ENCODE results near the gene CACNA1C.

Gene CACNA1C

DNA sequence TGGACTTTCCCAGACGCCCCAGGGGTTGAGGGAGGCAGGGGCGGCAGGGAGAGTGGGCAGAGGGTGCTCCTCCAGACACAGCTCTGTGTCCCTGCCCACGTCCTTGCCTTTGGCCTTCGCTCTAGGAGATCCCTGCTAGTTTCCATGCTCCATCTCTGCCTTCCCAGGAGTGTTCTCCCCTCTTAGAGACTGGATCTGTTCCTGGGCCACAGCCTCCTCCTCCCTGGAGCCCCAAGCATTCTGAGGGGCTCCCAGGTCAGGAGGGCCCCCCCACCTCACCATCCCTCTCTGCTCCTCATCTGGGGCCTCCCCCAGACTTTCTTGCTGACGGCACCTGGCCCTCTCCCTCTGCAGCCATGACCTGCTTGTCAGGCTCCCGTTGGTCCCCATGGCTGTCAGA is 526.0 kb downstream of the CACNA1C start:
- DNase-seq, result no peak

DNA sequence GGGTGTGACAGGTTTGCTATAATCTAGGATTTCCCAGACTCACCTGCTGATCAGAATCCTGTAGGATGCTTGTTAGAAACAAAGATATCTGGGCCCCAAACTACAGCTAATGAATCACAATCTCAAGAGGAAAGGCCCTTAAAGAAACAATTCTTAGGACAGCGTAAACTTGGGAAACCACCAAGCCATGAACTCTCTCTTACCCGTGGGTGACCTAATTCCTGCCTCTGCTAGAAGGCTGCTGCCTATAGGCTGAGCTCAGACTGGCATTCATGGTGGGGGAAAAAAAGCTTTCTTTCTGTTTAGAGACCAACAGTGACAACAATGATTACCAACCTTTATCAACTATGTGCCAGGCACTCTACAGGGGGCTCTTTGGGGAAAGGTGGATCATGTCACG is 528.0 kb downstream of the CACNA1C start:
- DNase-seq, result no peak

DNA sequence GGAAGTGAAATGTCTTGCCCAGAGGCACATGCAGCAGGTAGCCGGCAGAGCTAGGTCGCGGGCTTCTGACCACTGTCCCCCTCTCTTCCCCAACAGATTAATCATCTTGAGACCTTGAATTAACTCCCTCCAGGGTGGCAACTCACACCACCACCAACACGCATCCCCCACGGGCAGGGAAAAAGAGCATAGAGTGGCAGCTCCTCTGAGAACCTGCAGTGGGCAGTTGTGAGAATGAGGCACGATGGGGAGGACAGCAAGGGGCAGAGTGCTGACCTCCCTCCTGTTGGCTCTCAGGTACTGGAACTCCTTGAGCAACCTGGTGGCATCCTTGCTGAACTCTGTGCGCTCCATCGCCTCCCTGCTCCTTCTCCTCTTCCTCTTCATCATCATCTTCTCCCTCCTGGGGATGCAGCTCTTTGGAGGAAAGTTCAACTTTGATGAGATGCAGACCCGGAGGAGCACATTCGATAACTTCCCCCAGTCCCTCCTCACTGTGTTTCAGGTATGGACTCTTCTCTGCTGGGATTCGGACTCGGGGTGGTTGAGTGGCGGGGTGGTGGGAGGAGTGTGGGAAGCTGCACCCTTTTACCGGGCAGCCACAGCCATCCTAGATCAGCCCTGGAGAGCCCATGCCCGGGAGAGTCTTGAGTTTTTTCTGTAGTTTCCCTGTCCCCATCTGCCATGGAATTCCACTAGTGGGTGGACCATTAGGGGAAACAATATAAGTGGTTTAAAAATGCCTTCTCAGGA is 528.7 kb downstream of the CACNA1C start:
- DNase-seq, result no peak

- no peak for DNase-seq
Observed at GRCh38 chr12:2582631-2583030, 529.8 kb downstream of the CACNA1C start.

- peak; percentile 81 for DNase-seq
Observed at GRCh38 chr12:2583091-2583497, 530.3 kb downstream of the CACNA1C start.

- DNase-seq, result no peak
Observed at GRCh38 chr12:2583642-2584401, 531.0 kb downstream of the CACNA1C start.

DNA sequence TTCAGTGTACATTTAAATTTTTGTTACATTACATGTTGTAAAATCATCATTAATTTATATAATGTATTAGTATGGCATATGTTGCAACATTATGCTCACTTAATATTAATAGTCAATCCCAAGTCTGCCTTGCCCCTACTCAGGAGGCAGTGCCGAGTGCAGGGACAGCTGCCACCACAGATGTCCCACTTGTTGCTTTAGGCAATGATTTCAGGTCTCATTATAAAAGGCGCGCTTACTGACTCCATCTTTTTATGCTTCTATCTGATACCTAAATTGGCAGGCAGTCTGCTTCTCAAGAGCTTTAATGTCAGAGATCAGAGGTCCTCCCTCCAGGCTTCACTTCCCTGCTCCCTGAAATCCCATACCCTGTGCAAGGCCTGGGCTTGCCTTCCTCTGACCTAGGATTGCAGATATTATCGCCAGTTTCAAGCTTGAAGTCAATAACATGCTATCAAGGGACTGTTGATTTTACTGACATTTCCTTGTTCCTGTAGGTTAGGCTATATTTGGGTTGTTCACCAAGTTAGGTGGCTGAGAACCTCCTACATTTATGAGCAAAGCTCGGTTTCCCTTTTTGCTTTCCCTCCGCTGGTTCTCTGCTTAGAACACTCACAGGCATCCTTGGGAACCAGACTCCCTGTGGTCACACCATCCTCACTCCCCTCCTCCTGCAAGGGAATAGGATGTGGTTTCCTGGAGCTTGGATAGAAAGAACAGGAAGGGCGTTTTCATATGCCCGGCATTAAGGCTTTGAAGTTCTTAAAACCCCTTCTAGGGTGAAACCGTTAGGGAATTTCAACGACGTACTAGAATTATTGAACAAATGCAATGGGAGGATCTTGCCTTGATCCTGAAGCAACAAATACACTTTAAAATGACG is 533.6 kb downstream of the CACNA1C start:
- DNase-seq, result no peak

GRCh38 chr12:2588345-2588744 is 535.6 kb downstream of the CACNA1C start:
- no peak for DNase-seq

DNA sequence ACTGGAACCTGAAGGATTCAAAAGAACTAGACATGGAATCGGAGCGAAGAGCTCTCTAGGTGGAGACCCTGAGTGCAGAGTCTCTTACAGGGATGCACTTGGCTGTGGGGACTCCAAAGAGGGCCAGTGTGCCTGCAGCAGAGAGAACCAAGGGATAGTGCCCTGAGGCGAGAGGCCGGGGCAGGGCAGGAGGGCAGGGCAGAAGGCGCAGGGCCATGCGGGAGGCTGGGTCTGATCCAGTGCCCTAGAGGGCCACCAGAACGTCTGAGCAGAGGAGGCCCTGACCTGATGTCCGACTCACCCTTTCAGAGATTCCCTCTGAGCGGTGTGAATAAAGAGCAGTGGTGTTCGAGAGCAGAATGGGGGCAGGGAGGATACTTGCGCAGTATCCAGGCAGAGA is 536.6 kb downstream of the CACNA1C start:
- no peak for DNase-seq

GRCh38 chr12:2593045-2593444 is 540.3 kb downstream of the CACNA1C start:
- DNase-seq, result no peak

DNA sequence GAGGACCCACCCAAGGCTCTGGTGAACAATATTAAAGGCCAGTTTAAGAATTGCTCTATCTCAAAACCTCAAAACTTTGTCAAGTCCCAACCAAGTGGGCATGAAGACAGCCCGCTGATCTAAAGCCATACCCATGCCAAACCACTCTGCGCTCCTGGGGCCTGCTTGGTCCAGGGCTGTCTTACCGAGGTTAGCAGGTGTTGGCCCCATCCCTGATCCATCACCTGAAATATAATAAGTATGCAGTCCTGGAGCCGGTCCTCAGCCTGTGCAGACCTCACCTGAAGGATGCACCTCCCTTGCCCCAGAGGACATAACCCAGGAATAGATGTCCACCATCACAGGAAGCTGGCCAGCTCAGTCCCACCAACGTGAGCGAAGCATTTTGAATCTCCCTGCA is 543.7 kb downstream of the CACNA1C start:
- DNase-seq, result no peak

- DNase-seq, result no peak
Observed at GRCh38 chr12:2605301-2605700, 552.5 kb downstream of the CACNA1C start.

GRCh38 chr12:2606186-2606910 is 553.6 kb downstream of the CACNA1C start:
- DNase-seq, result no peak

GRCh38 chr12:2607881-2608607 is 555.3 kb downstream of the CACNA1C start:
- DNase-seq, result no peak

DNA sequence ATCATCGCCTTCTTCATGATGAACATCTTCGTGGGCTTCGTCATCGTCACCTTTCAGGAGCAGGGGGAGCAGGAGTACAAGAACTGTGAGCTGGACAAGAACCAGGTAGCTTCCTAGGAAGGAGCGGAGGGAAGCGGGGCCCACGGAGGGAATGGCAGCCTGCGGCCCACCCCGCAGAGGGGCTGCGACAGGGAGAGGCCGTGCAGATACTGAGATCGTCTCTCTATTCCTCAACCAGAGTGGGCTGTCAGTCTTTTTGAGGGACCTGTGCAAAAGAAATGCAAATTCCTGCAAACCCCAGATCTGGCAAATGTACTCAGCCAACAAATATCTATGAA is 555.8 kb downstream of the CACNA1C start:
- no peak for DNase-seq

DNA sequence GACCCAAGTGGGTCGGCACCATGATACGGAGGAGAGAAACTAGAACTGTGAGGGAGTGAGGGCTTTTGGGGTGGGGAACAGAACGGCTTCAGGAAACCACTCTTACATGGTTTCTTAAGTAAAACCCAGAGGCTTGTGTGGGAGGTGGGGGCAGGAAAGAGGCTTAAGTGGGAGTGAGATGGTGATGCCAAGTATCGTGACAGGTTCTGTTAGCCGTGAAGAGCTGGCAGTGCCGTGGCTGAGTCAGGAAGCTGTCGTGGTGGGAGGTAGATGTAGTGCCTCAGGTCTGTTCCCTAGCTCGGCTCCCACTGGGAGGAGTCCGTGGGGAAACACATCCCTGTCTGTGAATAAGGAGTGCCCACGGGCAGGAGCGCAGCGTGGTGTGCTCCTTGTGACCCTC is 556.2 kb downstream of the CACNA1C start:
- DNase-seq, result no peak

- DNase-seq, result no peak
Observed at GRCh38 chr12:2610358-2610757, 557.6 kb downstream of the CACNA1C start.

- peak; percentile 64 for DNase-seq
Observed at GRCh38 chr12:2613326-2614073, 560.7 kb downstream of the CACNA1C start.

GRCh38 chr12:2614341-2614740 is 561.6 kb downstream of the CACNA1C start:
- no peak for DNase-seq

- DNase-seq, result no peak
Observed at GRCh38 chr12:2615665-2616402, 563.0 kb downstream of the CACNA1C start.

DNA sequence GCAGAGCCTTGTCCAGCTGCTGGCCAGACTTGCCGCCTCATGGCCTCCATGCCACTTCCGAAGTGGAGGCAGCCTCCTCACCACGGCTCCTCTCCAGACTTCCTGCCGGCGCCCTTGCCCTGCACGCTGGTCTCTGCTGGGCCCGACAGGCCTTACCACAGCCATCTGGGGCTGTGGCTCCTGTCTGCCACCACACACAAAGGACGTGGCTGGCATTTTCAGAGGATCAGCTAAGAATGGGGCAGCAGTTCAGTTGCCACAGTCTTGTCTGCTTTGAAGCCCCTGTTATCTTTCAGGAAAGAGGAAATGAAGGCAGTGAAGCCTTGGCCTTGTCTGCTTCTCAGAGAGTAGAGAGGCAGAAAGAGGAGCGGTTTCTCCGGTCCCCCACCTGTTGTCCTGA is 564.0 kb downstream of the CACNA1C start:
- no peak for DNase-seq

Data from stimulated activated CD8-positive, alpha-beta memory T cell treated with anti-CD3 and anti-CD28 coated beads, Interleukin-4, amount 100 ng/mL, for 48 hours (primary cell).